ENCODE data around the gene CNTN5. TPM values are rescaled to one million over a fixed set of nuclear protein-coding genes. Genes with fewer than 3 reads are reported as not detected.

The CNTN5 gene
- total RNA-seq, 1 experiment from 2014 or later = not detected

DNA sequence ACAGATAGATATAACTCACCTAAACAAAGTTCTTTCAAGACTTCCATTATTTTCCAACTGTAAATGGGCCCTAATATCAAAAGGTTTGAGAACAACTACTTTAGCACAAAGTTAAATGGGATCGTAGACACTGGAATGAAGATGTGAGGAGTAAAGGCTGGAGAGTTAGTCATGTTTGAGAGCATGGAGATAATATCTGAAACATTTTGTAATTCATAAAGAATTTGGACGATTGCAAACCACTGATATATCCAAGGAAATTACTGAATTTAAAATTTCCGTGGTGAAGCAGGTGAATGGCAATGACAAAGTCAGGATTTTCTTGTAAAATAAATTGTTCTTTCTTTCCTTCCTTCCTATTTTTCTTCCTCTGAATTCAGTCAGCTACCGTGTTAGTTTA, 564.9 kb downstream of the CNTN5 start:
- H4K8ac ChIP-seq (replicated peaks; ENCODE audit: insufficient read length, low read depth, low read length) = no peak overlapping the region
- no peaks in the 10 kb centered on the region for H3K4me1 ChIP-seq (ENCODE audit: insufficient read depth, low read length)
- H4K91ac ChIP-seq (ENCODE audit: insufficient read length, low read depth, low read length) = no peak overlapping the region
- no peak overlapping the region for H2BK12ac ChIP-seq (ENCODE audit: insufficient read length, low read depth, low read length)
- no peak for DNase-seq
- H3K4me1 Mint-ChIP-seq = no peaks in the 10 kb centered on the region
- H2AFZ ChIP-seq (ENCODE audit: low read length) = no peak overlapping the region
- no peak overlapping the region for H2BK20ac ChIP-seq (ENCODE audit: low read depth, low read length, poor library complexity, severe bottlenecking)
- no peak overlapping the region for H3K23ac ChIP-seq (ENCODE audit: insufficient read length, low read depth, low read length)
- no peak overlapping the region for H2BK120ac ChIP-seq (ENCODE audit: low read depth, low read length, poor library complexity, severe bottlenecking)
- no peak overlapping the region for H3K4ac ChIP-seq (ENCODE audit: low read depth, low read length)
- peaks cover 25% of the 10 kb centered on the region in 2 experiments for H3K9me3 Mint-ChIP-seq
- no peak overlapping the region for H2AK5ac ChIP-seq (ENCODE audit: insufficient read length, low read length)
- H3K27ac ChIP-seq (ENCODE audit: insufficient read length, low read depth, low read length) = no peak overlapping the region
- no peaks in the 10 kb centered on the region for H3K79me1 ChIP-seq (ENCODE audit: insufficient read depth, low read depth, low read length, poor library complexity, severe bottlenecking)
- H3K23me2 ChIP-seq (ENCODE audit: insufficient read length, low read depth, low read length, poor library complexity, severe bottlenecking) = no peaks in the 10 kb centered on the region
- no peak overlapping the region for H2BK15ac ChIP-seq (ENCODE audit: low read depth, low read length)
- H4K20me1 ChIP-seq (ENCODE audit: control insufficient read depth, insufficient read depth, insufficient read length) = no peaks in the 10 kb centered on the region
- no peak overlapping the region for H3K18ac ChIP-seq (ENCODE audit: insufficient read length, low read depth, low read length)
- no peaks in the 10 kb centered on the region for H3K9me3 ChIP-seq (ENCODE audit: control insufficient read depth, low read depth, low read length)
- no peak overlapping the region for H3K4me2 ChIP-seq (ENCODE audit: insufficient read depth, insufficient read length, low read length)
- no peak overlapping the region for H4K5ac ChIP-seq (ENCODE audit: insufficient read length, low read depth, low read length)
- H3K27ac Mint-ChIP-seq = no peak overlapping the region
- peaks cover 1% of the 10 kb centered on the region; the same call in 1 of the 2 replicates for H3K27me3 Mint-ChIP-seq (ENCODE audit: low read depth)
- H3K56ac ChIP-seq (ENCODE audit: insufficient read length, low read depth, low read length) = no peak overlapping the region
- H3K14ac ChIP-seq (ENCODE audit: insufficient read depth, low read length) = no peak overlapping the region
- WGBS (ENCODE audit: extremely low coverage, insufficient read length, low lambda C conversion rate) = 100% methylated on average over 1 of the region's 4 CpGs
- no peak overlapping the region for H3T11ph ChIP-seq (ENCODE audit: low read length)
- H3K79me2 ChIP-seq (ENCODE audit: insufficient read depth, low read length) = no peaks in the 10 kb centered on the region
- no peak overlapping the region for H3K9ac ChIP-seq (ENCODE audit: extremely low read depth, insufficient read length, low read length)
- H3K36me3 Mint-ChIP-seq (ENCODE audit: insufficient read depth in 1 of 3, low read depth in 3 of 3) = peaks cover 11 to 20% (median 14%) of the 10 kb centered on the region in 3 experiments
- no peaks in the 10 kb centered on the region for H3K27me3 ChIP-seq (ENCODE audit: insufficient read depth, low read length)
- H2BK5ac ChIP-seq (ENCODE audit: insufficient read length, low read length) = no peak overlapping the region
- TF ChIP-seq, protein P1, sequence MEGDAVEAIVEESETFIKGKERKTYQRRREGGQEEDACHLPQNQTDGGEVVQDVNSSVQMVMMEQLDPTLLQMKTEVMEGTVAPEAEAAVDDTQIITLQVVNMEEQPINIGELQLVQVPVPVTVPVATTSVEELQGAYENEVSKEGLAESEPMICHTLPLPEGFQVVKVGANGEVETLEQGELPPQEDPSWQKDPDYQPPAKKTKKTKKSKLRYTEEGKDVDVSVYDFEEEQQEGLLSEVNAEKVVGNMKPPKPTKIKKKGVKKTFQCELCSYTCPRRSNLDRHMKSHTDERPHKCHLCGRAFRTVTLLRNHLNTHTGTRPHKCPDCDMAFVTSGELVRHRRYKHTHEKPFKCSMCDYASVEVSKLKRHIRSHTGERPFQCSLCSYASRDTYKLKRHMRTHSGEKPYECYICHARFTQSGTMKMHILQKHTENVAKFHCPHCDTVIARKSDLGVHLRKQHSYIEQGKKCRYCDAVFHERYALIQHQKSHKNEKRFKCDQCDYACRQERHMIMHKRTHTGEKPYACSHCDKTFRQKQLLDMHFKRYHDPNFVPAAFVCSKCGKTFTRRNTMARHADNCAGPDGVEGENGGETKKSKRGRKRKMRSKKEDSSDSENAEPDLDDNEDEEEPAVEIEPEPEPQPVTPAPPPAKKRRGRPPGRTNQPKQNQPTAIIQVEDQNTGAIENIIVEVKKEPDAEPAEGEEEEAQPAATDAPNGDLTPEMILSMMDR (conservative IDR thresholded peaks at IDR 0.05) = no peak
- H3K4me3 Mint-ChIP-seq = no peak overlapping the region
